Bronchial epithelial cell (primary cell): ENCODE results near the gene CNNM4. TPM values are rescaled to one million over a fixed set of nuclear protein-coding genes. Genes with fewer than 3 reads are reported as not detected.

Source experiments
- DNase-seq: peaks from one replicate; pipeline ENCODE4 v3.0.0-alpha.2; 2010; ENCODE audit warnings: low read depth
- FAIRE-seq: peaks from 2 replicates; lab custom pipeline; 2011; peaks lifted over from hg19 to GRCh38; lab: Jason Lieb, UNC
- H3K27me3 ChIP-seq: 2 replicates; pipeline ENCODE4 v1.5.1; 2011; ENCODE audit warnings: low read length; ENCODE audit not compliant: control insufficient read depth, insufficient read depth
- H3K36me3 ChIP-seq: 2 replicates; pipeline ENCODE4 v1.5.1; 2011; ENCODE audit warnings: low read length; ENCODE audit not compliant: control insufficient read depth, insufficient read depth
- H3K4me3 ChIP-seq: 2 replicates; pipeline ENCODE4 v1.5.1; 2011; ENCODE audit warnings: mild to moderate bottlenecking, low read depth, low read length, control low read depth
- total RNA-seq: library from RNA; depleted of rRNA; stranded (reverse); fragments of >200 nt; gene quantifications from 2 replicates; pipeline ENCODE4 v1.2.1, GENCODE V29; 2014
- TF ChIP-seq, protein P1 (sequence below): IDR thresholded peaks from 2 replicates; pipeline ENCODE4 v1.5.1; 2011; ENCODE audit warnings: mild to moderate bottlenecking, moderate library complexity, low read length, control low read depth, inconsistent platforms; ENCODE audit not compliant: insufficient read depth, severe bottlenecking

Gene CNNM4
- total RNA-seq, 1 donor from 2014 or later: 3.4 TPM

DNA sequence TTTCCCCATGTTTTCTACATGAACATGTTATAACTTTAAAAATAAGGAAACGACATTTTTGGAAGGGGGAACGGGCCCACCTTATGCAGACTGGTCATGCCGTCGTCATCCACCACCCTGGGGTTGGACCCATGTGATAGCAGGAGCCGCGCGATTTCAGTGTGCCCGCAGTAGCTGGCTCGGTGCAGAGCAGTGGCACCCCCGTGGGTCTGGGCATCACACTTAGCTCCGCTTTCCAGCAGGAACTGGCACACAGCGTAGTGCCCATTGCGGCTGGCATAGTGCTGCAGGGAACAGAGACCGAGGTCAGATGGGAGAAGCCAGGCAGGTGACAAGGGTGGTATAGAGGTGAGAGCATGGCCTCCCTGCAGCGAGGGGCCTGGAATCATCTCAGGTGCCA, 92.6 kb downstream of the CNNM4 start:
- H3K36me3 ChIP-seq: peaks cover 9% of the 10 kb centered on the region

DNA sequence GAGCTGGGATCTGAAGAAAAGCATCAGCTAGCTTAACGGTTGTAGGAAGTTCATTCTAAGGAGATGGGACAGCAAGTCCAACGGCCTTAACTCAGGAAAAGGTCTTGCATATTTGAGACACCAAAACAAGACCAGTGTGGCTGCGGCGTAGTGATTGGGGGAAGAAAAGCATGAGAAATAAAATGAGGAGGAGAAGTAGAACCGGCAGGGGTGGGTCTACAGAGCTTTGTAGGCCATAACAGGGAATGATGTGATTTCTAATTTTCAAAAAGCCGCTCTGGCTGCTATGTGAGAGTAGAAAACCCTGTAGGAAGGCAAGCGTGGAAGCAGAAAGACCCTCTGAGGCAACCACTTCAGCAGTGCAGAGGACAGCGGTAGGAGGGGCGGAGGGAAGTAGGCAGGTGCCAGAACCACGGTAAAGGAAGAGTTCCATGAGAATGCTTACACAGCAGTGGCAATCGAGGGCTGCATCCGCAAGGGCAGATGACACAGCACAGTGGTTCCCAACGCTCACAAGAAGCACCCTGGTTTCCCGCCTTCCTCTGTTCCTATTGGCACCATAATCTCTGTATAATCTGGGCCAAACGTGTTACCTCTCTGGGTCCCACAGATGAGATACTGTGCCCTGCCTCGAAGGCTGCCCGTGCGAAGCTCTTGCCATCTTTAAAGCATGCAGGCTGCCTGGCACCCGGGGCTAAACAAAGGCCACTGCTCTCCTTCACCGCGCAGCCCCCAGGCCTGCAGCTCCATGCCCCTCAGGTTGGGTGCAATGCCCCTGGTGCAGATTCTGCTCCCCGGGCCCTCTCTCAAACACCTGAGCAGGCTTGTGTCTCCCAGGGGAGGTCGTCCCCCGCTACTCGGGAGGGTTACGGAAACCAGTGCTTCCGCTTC, 96.3 kb downstream of the CNNM4 start:
- Histone ChIP-seq H3K4me3 (peak overlapping the region; percentile 78), H3K27me3 (no peaks in the 10 kb centered on the region), H3K36me3 (peaks cover 13% of the 10 kb centered on the region)
- TF ChIP-seq, protein P1, sequence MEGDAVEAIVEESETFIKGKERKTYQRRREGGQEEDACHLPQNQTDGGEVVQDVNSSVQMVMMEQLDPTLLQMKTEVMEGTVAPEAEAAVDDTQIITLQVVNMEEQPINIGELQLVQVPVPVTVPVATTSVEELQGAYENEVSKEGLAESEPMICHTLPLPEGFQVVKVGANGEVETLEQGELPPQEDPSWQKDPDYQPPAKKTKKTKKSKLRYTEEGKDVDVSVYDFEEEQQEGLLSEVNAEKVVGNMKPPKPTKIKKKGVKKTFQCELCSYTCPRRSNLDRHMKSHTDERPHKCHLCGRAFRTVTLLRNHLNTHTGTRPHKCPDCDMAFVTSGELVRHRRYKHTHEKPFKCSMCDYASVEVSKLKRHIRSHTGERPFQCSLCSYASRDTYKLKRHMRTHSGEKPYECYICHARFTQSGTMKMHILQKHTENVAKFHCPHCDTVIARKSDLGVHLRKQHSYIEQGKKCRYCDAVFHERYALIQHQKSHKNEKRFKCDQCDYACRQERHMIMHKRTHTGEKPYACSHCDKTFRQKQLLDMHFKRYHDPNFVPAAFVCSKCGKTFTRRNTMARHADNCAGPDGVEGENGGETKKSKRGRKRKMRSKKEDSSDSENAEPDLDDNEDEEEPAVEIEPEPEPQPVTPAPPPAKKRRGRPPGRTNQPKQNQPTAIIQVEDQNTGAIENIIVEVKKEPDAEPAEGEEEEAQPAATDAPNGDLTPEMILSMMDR: no peak
- DNase-seq: no peak
- no peak for FAIRE-seq

More for the DNA sequence above, 92.6 kb downstream of the CNNM4 start:
- H3K27me3 ChIP-seq: no peaks in the 10 kb centered on the region
- DNase-seq: no peak
- no peak overlapping the region for H3K4me3 ChIP-seq
- TF ChIP-seq, protein P1: no peak
- FAIRE-seq: no peak

DNA sequence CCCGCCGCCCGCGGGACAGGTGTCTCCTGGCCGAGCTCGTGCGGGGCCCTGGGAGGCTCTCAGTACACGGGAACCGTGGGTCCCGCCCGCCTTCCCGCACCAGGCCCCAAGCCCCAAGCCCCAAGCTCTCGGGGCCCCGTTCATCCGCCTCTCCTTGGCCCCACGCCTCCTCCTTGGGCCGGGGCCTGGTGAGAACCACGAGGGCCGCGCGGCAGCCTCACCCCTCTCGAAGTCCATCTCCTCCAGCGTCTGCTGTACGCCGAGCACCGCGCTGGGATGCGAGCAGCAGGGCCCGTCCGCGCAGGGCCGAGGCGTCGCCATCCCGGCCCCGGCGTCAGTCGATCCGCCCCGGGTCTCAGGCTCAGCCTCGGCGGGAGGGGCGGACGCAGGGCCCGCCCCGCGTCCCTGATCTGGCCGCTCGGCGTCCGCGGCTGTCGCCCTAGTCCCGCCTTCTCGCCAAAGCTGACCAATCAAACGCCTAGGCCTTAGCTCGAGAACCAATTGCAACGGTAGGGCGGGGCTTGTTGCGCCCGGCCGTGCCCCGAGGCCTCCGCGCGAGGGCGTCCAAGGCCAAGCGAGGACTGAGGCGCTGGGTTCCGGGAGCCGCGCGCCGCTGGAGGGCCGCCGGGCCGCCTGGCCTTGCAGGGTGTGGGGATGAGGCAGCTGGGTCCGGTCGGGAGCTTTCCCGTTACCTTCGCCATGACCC, 97.1 kb downstream of the CNNM4 start, which contains the start of gene ANKRD39:
Gene ANKRD39 (minus strand): TSS at position 350 of the 706 bp plus-strand sequence. CDS start 29 bp downstream, at position 321.
- TF ChIP-seq, protein P1: peak; percentile 76
- FAIRE-seq (no peak), DNase-seq (peak; percentile 93)
- Histone ChIP-seq H3K36me3 (peaks cover 12% of the 10 kb centered on the region), H3K4me3 (peak within 1 kb of the TSS; percentile 78), H3K27me3 (no peaks in the 10 kb centered on the region)

- no peak for DNase-seq
- no peak overlapping the region for H3K4me3 ChIP-seq
- no peaks in the 10 kb centered on the region for H3K27me3 ChIP-seq
- no peak for FAIRE-seq
- TF ChIP-seq, protein P1: no peak
- H3K36me3 ChIP-seq: peaks cover 15% of the 10 kb centered on the region
Measured at GRCh38 chr2:96859099-96859649, 98.5 kb downstream of the CNNM4 start.

- Histone ChIP-seq H3K4me3 (no peak overlapping the region), H3K27me3 (no peaks in the 10 kb centered on the region), H3K36me3 (peaks cover 20% of the 10 kb centered on the region)
- FAIRE-seq: no peak
- no peak for DNase-seq
- TF ChIP-seq, protein P1: no peak
Measured at GRCh38 chr2:96859681-96860064, 99.0 kb downstream of the CNNM4 start.
